GM12873 (cell line): ENCODE results near the gene SLC6A14.

Experiments
- TF ChIP-seq, protein P1 (sequence below): IDR thresholded peaks from 2 replicates; pipeline ENCODE4 v1.5.1; 2012; ENCODE audit warnings: low read depth, mild to moderate bottlenecking, moderate library complexity, low read length, control low read depth; ENCODE audit not compliant: insufficient read depth; ENCODE audit errors: missing control alignments

Gene SLC6A14

DNA sequence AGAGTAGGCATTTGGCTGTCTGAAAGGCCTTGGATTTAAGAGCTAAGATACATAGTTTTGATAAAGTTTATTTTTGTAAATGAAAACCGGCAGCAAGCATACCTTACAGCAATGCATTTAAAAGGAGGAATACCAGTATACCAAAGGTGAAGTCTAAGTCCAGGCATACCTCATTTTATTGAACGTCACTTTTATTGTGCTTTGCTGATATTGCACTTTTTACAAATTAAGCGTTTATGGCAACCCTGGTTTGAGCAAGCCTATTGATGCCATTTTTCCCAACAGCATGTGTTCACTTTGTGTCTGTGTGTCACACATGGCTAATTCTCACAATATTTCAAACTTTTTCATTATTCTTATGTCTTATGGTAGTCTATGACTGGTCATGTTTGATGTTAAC, 8.4 kb upstream of the SLC6A14 start:
- TF ChIP-seq, protein P1, sequence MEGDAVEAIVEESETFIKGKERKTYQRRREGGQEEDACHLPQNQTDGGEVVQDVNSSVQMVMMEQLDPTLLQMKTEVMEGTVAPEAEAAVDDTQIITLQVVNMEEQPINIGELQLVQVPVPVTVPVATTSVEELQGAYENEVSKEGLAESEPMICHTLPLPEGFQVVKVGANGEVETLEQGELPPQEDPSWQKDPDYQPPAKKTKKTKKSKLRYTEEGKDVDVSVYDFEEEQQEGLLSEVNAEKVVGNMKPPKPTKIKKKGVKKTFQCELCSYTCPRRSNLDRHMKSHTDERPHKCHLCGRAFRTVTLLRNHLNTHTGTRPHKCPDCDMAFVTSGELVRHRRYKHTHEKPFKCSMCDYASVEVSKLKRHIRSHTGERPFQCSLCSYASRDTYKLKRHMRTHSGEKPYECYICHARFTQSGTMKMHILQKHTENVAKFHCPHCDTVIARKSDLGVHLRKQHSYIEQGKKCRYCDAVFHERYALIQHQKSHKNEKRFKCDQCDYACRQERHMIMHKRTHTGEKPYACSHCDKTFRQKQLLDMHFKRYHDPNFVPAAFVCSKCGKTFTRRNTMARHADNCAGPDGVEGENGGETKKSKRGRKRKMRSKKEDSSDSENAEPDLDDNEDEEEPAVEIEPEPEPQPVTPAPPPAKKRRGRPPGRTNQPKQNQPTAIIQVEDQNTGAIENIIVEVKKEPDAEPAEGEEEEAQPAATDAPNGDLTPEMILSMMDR: no peak

DNA sequence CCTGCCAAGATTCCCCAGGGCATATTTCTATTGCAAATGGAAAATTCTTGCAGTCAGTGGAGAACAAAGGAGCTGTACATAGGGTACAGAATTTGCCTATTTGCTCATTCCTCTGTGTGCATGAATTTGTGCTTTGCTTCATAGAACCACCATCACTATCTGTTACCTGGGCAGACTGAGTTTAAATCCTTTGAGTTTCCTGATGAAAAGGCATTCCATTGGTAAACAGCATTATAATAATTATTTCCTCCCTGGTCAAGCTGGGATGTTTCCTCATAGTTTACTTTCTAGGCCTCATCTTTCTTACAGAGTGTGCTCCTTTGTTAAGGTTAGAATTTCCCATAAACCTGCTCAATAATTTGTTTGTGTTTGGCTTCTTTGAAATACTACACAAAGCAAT, 809 bp upstream of the SLC6A14 start:
- TF ChIP-seq, protein P1: no peak

DNA sequence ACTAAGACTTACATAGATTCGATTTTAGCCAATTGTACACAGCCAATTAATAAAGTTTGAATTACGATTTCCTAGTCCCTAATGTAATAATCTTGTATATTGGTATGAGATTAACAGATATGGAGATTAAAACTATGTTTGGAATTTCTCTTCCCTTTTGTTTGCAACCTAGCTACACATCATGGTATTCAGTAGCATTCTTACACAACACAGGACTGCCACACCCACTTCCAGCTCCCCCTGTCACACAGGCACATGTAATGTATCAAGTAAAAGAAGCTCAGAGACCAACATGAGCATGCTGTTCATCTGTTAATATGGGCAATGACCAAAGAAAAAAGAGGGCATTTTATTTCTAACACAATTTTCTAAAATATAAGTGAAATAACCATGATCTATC, 12.8 kb downstream of the SLC6A14 start:
- TF ChIP-seq, protein P1: no peak

DNA sequence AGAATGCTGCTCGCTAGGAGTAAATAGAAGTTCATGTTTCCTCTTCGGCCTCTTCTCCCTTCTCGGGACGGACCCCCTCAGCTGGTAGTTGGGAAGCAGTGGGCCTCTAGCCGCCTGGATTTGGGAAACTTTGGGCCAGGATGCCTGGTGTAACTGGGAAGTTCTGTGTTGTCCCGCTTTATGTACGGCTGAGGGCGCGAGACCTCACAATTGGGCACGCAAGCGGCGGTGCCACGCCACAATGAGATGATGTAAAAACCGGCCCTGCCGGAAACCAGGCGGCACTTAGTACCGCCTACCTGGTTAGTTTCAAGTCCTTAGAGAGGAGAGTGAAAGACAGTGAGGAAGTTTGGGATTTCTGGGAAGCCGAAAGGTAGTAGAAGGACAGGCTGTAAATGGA, 26.4 kb downstream of the SLC6A14 start, which contains the start of gene CT83:
Gene CT83, minus strand, starts transcription at position 155 of the 400 bp plus-strand sequence. Its CDS starts 120 bp downstream, at position 35.
- TF ChIP-seq, protein P1: no peak

DNA sequence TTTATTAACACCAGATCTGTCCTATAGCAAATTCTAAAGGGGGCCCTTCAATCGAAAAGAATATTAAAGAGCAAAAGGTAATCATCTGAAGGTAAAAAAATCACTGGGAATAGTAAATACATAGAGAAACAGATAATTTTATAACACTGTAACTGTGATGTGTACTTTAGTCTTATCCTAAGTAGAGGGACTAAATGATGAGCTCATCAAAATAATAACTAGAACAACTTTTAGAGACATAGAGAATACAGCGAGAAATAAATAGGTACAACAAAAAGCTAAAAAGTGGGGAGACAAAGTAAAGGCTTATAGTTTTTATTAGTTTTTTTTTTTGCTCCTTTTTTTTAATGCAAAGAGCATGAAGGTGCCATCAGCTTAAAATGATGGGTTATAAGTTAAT, 43.7 kb downstream of the SLC6A14 start:
- TF ChIP-seq, protein P1: no peak

DNA sequence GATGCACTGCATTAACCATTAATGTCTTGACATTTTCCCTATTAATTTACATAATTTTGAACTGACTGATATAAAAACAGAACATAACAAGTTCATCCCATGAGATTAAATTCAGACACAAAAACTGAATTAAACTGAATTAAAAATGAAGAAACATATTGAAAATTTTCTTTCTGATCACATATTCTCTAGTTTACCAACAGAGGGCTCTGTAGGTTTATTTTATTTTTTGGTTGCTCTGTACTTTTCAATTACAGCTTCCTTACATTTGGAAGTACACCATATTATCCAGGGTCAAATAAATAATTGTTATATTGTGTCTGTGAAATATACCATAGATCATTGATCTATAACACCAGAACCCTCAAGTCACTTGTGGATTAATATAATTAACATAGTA, 53.7 kb downstream of the SLC6A14 start:
- TF ChIP-seq, protein P1: no peak

DNA sequence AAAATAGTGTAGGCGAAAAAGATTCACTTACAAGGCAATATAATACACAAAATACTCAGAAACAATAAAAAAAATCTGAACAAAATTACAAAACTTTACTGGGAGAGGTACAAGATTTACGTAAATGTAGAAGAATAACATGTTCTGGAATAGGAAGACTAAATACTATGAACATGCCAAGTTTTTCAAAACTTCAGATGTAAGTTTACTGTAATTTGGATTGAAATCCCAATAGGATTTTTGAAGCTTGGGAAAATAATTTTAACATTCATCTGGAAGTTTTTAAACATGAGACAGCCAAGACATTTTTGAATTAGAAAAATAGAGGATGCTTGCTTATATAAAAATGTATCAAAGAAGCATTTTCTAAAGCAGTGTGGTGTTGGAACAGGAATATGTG, 56.9 kb downstream of the SLC6A14 start:
- TF ChIP-seq, protein P1: no peak
